GM21786 (cell line): ENCODE results near the gene CACFD1.

Experiments used
- ATAC-seq: cut with Tn5 transposase; IDR thresholded peaks from one replicate; pipeline ENCODE4 v1.9.1; 2021; ENCODE audit not compliant: unreplicated experiment

CACFD1 gene

DNA sequence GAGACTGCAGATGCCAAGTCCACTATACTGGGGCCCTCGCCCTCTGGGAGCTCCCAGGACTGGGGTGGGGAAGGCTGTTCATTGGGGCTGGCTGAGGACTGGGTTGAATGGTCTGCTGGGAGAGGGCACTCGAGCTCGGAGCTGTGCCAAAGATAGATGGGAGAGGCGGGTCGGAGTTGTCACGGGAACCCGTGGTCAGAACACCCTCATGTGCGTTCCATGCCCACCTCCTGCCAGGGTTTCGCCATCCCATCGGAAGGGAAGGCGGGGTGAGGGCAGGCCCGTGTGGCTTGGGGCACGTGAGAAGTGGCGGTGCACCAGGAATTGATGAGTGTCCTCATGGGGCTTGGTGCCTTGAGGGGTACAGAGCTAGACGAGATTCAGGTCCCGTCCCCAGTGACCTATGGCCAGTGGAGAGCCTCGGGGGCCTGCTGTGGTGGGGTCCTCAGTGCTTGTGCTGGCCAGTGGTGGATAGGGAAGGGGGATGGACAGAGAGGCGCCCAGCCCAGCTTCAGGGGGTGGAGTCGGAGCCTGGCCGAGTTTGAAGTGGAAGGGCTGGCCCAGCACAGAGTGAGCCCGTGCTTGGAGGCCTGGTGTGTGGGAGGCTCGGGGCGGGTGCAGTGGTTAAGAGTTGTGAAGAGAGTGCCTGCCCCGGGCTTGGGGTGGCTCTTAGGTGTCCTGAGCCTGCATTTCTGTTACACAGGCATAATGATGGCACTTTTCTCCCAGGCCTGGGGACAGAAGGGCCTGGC, 4.3 kb downstream of the CACFD1 start:
- ATAC-seq = no peak

DNA sequence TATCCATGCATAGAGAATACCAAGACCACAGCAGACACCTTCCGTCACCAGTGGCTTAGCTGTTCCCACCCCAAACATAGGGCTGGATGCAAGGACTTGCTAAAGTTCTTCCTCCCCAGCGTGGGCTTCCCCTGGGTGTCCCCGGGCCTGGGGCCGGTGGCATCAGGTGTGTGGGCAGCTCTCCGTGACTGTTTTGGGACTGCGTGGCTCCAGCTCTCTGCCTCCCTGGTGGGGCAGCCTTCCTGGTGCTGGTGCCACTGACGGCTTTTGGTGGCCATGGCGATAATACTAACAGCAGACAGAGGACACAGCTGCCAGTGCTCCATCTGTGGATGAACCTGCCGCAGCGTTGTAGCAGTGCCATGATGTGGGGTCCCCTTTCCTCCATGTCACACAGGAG, 4.9 kb downstream of the CACFD1 start:
- ATAC-seq = no peak

DNA sequence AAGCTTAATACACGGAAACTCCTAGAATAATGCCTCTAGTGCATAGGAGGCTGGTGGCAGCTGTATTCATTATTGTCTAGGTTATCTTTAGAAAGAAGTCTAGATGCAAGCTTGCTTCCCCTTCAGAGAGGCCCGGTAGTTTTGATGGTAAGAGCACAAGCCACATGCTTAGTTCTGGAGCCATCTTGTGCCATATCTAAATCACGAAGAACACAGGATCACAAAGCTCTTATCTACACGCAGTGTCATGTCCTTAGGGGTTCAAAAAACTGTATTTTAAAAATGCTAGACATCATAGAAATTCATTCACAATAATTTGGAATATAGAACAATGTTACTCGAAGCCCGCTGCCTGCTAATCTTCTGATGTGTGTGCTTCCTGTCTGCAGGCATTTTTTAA, 6.2 kb downstream of the CACFD1 start:
- ATAC-seq = no peak

DNA sequence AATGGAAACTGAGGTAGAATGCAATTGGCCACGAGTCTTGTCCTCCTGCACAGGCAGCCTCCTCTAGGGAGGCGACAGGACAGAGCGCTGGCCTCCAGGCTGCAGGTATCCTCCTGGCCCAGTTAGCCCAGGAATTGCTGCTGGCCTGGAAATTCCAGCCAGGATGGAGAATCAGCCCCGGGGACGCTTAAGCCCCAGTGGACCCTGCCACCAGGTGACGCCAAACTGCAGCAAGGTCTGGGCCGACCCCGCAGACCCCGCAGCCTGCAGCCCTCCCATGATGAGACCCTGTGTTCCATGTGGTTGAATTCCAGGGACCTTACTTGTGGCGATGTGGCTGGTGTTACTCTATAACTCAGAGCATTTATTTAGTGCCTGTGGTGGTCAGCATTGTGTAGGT, 7.3 kb downstream of the CACFD1 start:
- no peak for ATAC-seq

DNA sequence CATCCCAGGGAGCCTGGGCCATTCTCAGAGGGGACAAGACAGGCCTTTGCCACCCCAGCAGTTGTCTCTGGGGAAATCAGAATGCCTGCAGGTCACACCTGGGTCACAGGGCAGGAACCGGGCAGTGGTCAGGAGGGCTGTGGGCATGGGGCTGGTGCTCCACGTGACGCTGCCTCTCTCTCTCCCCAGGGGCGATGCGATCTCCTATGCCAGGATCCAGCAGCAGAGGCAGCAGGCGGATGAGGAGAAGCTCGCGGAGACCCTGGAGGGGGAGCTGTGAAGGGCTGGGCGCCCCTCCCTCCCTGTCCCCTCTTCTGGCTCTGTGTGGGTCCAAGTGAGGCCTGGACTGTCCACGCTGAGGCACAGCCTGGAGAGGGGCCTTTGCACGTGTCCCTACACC, 8.6 kb downstream of the CACFD1 start:
- no peak for ATAC-seq

DNA sequence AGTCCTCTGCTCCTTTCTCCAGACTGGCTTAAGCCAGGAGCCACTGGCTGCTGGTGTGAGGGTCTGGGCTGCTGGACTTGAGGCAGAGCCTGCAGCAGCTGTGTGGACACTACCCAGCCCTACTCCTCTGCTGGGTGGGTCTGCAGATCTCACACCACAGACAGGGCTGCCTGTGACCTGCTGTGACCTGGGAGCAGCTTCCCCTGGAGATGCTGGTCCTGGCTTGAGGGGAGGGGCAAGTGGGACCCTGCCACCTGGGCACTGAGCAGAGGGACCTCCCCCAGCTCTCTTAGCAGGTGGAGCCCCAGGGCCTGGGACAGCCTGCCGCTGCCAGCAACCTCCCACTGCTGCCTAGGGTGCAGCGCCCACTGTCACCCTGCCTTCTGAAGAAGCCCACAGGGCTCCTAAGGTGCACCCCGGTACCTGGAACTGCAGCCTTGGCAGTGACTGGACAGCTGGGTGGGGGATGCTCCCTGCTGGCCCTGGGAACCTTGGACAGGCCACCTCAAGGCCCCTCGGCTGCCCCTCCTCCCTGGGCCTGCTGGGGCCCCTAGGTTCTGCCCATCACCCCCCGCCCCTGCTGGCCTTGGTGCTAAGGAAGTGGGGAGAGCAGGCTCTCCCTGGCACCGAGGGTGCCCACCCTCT, 9.1 kb downstream of the CACFD1 start:
- ATAC-seq = no peak

DNA sequence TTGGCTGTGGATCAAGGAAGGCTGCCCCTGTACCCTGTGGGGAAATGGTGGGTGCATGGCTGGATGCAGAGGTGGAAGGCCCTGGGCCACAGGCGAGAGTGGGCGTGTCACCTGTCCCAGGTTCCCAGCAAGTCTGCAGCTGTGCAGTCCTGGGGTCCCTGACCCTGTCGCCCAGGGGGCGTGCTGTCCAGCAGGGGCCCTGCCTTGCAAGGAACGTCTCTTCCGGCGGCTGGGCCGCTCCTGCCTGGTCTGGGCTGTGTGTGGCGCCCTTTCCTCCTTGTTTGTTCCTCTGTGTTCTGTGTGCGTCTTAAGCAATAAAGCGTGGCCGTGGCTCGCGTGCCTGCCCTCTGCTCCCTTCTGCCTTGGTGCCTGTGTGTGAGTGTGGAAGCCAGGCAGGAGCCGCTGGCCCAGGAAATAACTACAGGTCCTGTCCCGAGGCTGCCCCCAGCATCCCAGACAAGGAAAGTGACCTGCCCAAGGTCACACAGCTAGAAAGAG, 10.7 kb downstream of the CACFD1 start:
- no peak for ATAC-seq

DNA sequence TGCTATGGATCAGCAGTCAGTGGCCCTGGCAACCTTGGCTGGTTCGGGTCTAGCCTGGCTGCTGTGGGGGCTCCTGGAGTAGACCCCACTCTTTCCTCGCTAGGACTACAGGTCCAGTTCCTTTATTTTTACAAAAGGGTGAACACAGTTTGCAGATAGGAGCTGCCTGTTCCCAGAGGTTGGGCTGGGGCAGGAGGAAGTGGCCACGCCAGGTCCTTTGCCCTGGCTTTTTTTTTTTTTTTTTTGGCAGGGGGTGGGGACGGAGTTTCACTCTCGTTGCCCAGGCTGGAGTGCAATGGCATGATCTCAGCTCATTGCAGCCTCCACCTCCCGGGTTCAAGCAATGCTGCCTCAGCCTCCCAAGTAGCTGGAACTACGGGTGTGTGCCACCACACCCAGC, 11.2 kb downstream of the CACFD1 start:
- ATAC-seq = no peak

DNA sequence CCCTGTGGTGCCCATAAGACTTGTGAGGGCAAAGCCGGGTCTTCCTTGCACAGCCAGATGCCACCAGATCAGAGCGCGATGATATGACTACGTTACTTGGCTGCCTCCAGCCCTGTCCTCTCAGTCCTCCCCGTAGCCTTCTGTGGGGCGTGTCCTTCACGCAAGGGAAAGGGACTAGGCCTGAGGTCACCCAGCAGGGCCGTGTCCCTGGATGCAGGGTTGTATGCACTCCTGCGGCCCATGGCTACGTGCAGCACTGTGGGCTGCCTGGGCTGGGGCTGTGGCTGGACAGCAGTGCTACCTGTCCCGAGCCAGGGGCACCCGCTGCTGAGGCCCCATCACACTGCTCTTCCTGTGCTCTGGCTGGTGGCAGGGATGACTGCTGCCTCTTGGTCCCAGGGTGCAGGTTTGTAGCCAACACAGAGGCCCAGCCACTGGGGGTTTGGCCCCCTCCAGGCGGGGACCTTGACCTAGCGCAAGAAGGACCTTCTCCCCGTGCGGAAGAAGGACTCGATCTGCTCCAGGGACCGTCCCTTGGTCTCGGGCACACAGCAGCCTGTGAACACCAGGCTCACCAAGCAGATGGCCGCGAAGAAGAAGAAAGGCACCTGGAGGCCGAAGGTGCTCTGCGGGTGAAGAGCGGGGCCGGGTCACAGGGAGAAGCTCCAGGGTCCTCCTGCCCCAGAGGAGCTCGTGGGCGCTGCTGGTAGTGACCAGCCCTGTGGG, 11.9 kb downstream of the CACFD1 start:
- no peak for ATAC-seq

DNA sequence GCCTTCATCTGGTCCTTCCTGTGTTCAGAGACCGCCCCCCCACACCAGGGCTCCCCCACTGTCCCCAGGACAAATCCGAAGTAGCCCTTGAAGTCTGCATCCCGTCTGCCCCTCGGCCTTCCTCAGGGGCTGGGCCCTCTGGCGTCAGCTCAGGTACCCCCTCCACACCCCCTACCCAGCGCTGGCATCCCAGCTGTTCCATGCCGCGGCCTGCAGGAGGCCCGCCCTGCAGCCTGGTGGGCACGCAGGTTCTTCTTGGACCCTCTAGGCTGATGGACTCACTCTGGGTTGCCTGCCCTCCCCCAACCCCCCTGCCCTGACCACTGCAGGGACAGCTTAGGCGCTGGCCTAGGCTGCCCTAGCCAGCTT, 12.5 kb downstream of the CACFD1 start:
- ATAC-seq = no peak

DNA sequence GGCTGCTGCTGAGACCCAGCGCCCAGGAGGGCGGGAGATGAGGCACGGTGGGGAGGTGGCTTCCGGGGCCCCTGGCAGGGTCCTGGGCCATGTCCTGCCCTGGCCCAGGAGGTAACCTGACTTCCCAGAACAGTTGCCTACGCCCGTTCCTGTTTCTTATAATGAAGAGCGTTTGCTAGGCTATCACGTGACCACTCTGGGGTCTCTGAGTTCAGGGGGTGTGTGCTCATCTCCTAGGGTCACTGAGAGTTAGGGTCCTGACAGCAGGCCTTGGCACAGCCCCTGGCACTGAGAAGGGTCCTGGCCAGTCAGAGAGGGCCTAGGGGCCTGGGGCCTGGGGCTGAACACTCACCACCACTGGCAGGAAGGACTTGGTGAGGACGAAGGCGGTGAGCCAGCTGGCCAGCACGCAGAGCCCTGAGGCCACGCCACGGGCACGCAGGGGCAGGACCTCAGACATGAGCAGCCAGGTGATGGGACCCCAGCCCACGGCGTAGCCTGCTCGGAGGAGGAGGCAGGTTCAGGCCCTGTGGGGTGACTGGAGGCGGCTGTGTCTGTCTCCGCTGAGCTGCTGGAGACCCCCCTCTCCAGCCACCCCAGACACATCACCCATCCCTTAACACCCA, 13.1 kb downstream of the CACFD1 start:
- ATAC-seq = no peak

DNA sequence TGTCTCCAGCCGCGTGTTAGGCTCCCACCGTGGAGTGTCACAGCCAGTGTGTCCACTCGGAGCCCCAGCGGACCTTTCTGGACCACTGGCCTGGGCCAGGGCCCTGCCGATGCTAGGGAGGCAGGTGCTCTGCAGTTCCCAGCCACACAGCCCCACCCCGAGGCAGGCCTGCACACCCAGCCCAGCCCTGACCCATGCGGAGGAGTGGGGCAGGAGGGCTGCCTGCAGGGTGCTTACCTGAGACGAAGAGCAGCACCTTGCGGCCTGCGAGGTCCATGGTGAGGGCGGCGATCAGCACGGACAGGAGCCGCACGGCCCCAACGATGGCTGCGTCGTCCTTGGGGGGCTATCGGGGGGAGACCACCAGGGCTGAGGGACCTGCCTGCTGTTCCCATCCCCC, 14.0 kb downstream of the CACFD1 start:
- ATAC-seq = no peak

DNA sequence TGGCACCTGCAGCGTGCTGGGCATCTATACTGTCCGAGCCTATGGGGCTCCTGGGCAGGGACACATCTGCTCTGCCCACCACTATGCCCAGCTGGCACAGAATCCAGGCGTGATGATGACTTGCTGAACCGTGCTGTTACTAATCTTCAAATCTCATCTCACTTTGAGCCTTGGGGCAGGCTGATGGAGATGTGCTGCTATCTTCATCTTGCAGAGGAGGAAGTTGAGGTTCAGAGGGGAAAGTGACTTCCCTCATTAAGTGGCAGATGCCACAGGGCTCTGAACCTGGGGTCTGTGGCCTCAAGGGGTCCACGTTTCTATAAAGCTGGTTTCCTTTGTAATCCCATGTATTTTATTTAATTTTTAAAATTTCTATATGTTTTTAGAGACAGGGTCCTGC, 14.4 kb downstream of the CACFD1 start:
- ATAC-seq = no peak

DNA sequence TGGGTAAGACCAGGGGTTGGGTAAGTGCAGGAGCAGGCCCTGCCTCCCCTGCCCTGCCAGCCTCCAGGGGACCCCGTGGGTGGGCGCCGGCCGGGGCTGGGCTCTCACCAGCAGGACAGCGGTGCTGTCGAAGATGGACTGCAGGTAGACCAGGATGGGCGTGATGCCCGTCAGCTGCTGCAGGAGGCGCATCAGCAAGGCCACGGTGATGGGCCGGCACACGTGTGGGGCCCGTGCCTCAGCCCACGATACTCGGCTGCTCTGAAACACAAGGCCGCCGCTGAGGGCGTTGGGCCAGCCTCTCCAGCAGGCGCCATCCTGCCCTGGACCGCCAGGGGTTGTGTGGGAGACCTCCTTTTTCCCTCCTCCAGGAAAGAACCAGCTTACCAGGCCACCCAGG, 15.1 kb downstream of the CACFD1 start:
- no peak for ATAC-seq

DNA sequence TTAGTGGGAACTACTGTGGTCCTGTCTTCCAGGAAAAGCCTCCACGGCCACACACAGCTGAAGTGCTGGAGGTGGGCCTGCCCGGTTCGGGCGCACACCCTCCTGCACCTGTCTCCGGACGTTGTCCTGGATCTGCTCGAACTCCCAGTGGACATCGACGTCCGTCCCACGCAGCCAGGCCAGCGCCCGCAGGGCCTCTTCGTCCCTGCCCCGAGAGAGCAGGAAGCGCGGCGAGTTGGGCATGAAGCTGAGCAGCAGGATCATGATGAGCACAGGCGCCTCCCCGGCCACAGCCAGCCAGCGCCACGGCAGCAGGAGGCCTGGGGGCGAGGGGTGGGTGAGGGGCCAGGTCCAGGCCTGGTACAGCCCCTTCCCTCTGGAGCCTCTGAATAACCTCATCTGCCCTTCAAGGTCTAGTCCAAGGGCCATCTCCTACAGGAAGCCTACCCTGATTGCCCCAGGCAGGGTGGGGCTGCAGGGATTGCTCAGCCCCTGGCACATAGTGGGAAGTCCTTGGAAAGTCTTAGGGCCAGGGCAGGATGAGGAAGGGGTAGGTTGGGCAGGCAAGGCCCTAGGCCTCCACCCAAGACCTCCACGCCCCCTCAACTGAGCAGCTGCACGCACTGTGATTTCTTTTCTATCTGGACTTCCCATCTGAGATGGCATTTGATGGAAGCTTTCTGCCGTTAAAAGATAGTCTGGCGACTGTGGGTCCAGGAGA, 15.7 kb downstream of the CACFD1 start:
- ATAC-seq = no peak

DNA sequence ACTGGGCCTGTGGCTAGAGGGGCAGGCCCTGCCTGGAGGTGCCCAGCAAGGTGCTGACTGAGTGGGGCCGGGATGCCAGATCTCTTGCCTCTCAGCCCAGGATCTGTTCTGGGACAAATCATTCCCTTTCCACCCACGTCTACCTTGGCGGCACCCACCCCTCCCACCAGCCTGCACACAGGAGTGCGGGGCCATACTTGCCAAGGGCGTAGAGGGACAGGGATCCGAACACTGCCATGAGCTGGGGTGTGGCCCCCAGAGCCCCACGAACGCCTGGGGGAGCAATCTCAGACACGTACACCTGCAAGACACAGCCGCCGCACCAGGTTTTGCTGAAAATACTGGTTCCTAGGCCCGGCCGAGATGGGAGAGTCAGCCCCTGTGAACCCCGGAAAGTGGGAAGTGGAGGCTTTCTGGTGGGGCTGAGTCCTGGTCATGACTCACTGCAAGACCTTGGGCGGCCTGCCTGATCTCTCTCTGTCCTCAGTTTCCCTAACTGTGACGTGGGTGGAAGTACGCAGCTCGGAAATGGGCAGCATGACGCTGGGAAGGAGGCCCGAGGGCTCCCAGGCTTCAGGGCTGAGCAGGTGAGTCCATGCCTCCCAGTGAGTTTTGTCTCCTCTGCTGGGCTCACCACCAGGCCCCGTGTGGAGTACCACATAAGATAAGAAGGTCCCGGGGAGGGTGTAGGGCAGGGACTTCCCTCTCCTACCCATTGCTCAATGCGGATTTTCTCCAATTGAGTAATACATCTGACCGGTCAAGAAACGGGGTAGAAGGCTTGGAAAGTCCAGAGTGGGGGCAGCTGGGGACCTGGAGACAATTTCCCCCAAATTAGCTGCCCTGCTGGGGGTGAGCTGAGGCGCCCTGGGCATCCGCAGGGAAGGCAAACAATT, 16.5 kb downstream of the CACFD1 start:
- ATAC-seq = no peak

DNA sequence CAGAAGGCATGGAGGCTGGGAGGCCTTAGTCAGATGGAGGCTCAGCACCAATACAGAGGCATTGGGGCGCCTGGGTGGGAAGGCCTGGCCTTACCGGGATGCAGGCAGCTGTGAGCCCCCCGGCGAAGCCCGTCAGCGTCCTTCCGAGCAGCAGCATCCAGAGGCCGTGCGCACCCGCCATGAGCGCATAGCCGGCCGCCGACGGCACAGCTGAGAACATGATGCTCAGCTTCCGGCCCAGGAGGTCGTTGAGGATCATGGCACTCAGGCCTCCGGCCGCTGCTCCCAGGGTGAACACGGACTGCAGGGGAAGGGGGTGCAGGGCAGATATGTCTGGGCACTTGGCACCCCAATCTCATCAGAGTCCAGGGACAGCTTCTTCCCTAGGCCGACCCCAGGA, 17.2 kb downstream of the CACFD1 start:
- ATAC-seq = no peak

DNA sequence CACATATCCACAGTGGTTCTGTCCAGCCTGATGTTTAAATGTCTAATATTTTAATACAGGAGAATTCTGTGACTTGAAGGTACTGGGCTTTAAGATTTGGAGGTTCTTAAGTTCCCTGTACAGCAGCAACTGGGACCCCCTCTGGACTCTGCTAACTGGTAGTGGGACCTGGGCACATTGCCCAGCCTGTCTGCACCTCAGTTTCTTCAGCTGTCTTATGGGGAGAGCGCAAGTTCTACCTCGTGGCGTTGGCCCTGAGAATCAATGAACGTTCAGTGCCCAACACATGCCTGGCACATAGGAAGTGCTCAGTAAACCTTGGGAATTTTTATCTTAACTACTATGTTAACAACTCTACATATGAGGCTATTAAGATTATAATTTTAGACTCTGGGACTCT, 17.7 kb downstream of the CACFD1 start:
- ATAC-seq = no peak

DNA sequence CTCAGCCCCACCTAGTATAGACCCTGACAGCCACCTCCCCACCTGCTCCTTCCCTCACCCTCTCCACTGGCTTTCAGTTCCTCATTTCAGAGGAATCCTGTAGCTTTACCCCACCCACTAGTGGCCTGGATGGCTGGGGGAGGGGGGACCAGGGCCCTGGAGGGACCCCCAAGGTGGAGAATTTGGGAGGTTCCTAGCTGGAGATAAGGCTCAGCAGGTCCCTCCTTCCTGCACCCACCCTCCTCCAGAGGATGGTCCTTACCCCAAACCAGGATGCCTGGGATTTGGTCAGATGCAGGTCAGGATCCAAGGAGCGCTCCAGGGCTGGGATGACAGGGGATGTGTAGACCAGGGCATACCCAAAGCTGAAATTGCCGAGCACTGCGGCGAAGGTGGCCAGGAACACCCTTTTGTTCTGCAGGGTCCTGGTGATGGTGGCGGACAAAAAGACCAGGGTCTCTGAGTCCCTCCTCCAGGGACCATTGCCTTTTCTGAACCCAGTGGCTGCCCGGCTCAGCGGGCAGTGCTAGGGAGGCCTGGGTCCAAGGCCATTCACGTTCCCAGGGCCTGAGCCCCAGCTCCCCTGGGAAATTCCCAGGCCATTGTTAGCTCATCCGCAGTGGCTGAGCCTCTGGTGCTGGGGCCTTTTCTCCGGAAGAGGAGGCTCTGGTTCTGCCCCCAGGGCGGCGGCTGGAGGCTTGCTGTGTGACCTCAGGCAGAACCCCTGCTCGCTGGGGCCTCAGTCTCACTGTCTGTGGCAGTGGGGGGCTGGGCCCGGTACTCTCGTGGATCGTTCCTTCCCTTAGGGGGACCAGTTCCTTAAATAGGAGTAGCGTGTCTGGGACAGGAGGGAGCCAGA, 18.4 kb downstream of the CACFD1 start:
- peak; percentile 32 for ATAC-seq
